CD4-positive, alpha-beta T cell treated with Interleukin-4 for 4 hours (primary cell): ENCODE data around the gene ZBTB33.

Experiments used
- DNase-seq: peaks from one replicate; pipeline ENCODE4 v3.0.0-alpha.2; 2020

ZBTB33 gene

GRCh38 chrX:120264341-120264740, 13.7 kb downstream of the ZBTB33 start:
- DNase-seq: no peak

- peak; percentile 55 for DNase-seq
Measured at GRCh38 chrX:120269373-120270035, 18.9 kb downstream of the ZBTB33 start.

GRCh38 chrX:120270567-120270966, 20.0 kb downstream of the ZBTB33 start:
- no peak for DNase-seq

- no peak for DNase-seq
Measured at GRCh38 chrX:120271218-120271617, 20.6 kb downstream of the ZBTB33 start.

GRCh38 chrX:120274145-120274544, 23.5 kb downstream of the ZBTB33 start:
- DNase-seq: no peak

- DNase-seq: no peak
Measured at GRCh38 chrX:120274958-120275357, 24.3 kb downstream of the ZBTB33 start.

GRCh38 chrX:120281021-120281624, 30.5 kb downstream of the ZBTB33 start:
- DNase-seq: no peak

GRCh38 chrX:120281761-120282160, 31.1 kb downstream of the ZBTB33 start:
- no peak for DNase-seq

- no peak for DNase-seq
Measured at GRCh38 chrX:120282697-120283096, 32.1 kb downstream of the ZBTB33 start.

GRCh38 chrX:120286733-120287512, 36.3 kb downstream of the ZBTB33 start:
- DNase-seq: no peak

- DNase-seq: no peak
Measured at GRCh38 chrX:120287513-120288112, 37.0 kb downstream of the ZBTB33 start.

- no peak for DNase-seq
Measured at GRCh38 chrX:120290107-120290506, 39.5 kb downstream of the ZBTB33 start.

GRCh38 chrX:120291211-120291610, 40.6 kb downstream of the ZBTB33 start:
- DNase-seq: no peak

GRCh38 chrX:120293015-120293414, 42.4 kb downstream of the ZBTB33 start:
- DNase-seq: no peak

GRCh38 chrX:120294651-120295050, 44.0 kb downstream of the ZBTB33 start:
- DNase-seq: no peak

- DNase-seq: no peak
Measured at GRCh38 chrX:120297923-120298322, 47.3 kb downstream of the ZBTB33 start.

- no peak for DNase-seq
Measured at GRCh38 chrX:120299928-120300327, 49.3 kb downstream of the ZBTB33 start.

- no peak for DNase-seq
Measured at GRCh38 chrX:120301497-120301896, 50.9 kb downstream of the ZBTB33 start.

- DNase-seq: no peak
Measured at GRCh38 chrX:120301960-120302359, 51.3 kb downstream of the ZBTB33 start.

GRCh38 chrX:120302434-120302833, 51.8 kb downstream of the ZBTB33 start:
- peak; percentile 60 for DNase-seq

GRCh38 chrX:120304256-120304655, 53.6 kb downstream of the ZBTB33 start:
- no peak for DNase-seq

GRCh38 chrX:120305531-120306141, 55.0 kb downstream of the ZBTB33 start:
- DNase-seq: no peak

- peak; percentile 4 for DNase-seq
Measured at GRCh38 chrX:120306630-120307029, 56.0 kb downstream of the ZBTB33 start.
